Measurements from ENCODE around the gene EXD3.
"Not testable (repeated sequence)": the region's sequence is repeated elsewhere in the genome, so short reads cannot be mapped to it uniquely, and the experiment has no call there.

EXD3 gene

DNA sequence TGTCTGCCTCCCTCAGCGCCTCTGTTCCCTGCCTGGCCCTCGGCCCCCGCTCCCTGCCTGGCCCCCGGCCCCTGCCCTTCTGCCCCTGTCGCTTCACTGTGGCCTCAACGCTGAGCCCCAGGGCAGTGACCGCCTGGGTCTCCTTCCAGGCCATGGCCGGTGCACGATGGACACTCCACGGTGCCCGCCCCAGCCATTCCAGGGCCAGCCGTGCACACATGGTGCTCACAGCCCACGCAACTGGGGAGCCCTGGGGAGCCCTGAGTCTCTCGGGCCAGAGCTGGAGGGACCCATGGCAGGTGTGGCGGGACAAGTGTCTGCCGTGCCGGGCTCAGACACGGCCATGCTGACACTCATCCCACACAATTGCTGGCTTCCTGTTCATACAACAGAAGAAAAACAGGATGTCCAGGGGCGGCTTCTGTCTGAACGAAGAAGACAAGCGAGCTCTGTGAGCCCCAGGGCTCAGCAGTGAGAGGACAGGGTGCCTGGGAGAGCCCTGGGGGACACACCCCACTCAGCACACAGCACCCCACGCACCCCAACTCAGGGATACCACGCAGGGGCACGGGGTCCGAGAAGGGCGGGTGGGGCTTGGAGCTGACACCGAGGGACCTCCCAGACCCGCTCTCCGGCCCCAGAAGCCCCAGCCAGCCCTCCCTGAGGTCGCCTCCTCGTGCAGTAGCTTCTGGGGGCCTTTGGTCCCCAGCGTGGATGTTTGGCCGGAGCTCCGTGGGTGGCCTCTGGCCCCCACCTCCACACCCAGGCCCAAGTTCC, 35.7 kb downstream of the EXD3 start:
- DNase-seq (ENCODE audit: low read depth in 1 of 2, low spot score in 1 of 2) = no peak
- Histone ChIP-seq H3K27me3 (ENCODE audit: insufficient read depth, poor library complexity, severe bottlenecking) (no peaks in the 10 kb centered on the region), H3K4me3 (replicated peaks; ENCODE audit: insufficient read depth, low read length) (no peak overlapping the region), H3K27ac (replicated peaks) (no peak overlapping the region)
- TF ChIP-seq GABPA (IDR thresholded peaks at IDR 0.05; ENCODE audit: low read depth) (no peak), SPI1 (IDR thresholded peaks at IDR 0.05; ENCODE audit: borderline replicate concordance, low read depth) (no peak)

DNA sequence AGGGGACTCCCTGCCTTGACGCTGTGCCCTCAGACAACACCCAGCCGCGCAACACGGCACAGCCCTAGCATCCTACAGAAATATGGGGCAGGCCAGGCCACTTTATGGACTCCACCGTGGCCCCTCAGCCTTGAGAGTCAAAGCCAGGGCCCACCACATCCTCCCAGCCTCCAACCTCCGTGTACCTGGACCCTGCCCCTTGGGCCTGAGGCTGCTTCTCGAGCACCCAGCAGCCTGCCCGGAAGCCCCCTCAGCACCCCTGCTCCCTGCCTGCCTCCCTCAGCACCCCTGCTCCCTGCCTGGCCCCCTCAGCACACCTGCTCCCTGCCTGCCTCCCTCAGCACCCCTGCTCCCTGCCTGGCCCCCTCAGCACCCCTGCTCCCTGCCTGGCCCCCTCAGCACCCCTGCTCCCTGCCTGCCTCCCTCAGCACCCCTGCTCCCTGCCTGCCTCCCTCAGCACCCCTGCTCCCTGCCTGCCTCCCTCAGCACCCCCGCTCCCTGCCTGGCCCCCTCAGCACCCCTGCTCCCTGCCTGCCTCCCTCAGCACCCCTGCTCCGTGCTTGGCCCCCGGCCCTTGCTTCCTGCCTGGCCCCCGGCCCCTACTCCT, 36.4 kb downstream of the EXD3 start:
- not testable (repeated sequence) for H3K27me3 ChIP-seq (ENCODE audit: insufficient read depth, poor library complexity, severe bottlenecking); DNase-seq (ENCODE audit: low read depth in 1 of 2, low spot score in 1 of 2); H3K4me3 ChIP-seq (replicated peaks; ENCODE audit: insufficient read depth, low read length); H3K27ac ChIP-seq (replicated peaks)

DNA sequence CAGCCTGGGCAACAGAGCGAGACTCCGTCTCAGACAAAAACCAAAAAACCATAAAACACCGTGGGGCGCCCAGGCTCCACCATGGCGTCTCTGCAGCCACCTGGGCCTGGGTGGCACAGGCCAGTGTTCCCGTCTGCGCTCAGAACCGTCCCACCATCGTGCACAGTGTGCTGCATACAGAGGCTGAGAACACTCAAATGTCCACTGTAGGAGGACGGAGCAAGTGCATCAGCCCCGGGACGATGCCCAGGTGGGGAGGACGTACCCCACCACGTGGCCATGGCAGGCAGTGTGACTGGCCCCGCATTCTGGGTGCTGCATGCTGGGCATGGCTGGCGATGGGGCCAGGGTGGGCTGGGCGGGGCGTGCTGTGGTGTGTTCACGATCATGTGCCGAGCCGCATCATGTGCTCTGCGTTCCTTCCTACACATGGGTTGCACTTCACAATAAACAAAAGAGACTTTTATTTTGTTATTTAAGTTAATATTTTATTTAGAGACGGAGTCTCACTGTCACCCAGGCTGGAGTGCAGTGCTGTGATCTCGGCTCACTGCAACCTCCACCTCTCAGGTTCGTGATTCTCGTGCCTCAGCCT, 37.8 kb downstream of the EXD3 start:
- Histone ChIP-seq H3K27ac (replicated peaks) (no peak overlapping the region), H3K4me3 (replicated peaks; ENCODE audit: insufficient read depth, low read length) (no peak overlapping the region), H3K27me3 (ENCODE audit: insufficient read depth, poor library complexity, severe bottlenecking) (no peaks in the 10 kb centered on the region)
- no peak for DNase-seq (ENCODE audit: low read depth in 1 of 2, low spot score in 1 of 2)
- TF ChIP-seq, protein P1, sequence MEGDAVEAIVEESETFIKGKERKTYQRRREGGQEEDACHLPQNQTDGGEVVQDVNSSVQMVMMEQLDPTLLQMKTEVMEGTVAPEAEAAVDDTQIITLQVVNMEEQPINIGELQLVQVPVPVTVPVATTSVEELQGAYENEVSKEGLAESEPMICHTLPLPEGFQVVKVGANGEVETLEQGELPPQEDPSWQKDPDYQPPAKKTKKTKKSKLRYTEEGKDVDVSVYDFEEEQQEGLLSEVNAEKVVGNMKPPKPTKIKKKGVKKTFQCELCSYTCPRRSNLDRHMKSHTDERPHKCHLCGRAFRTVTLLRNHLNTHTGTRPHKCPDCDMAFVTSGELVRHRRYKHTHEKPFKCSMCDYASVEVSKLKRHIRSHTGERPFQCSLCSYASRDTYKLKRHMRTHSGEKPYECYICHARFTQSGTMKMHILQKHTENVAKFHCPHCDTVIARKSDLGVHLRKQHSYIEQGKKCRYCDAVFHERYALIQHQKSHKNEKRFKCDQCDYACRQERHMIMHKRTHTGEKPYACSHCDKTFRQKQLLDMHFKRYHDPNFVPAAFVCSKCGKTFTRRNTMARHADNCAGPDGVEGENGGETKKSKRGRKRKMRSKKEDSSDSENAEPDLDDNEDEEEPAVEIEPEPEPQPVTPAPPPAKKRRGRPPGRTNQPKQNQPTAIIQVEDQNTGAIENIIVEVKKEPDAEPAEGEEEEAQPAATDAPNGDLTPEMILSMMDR (IDR thresholded peaks at IDR 0.05; ENCODE audit: insufficient read depth, low read length) = no peak
- no peak for TF ChIP-seq GABPA (IDR thresholded peaks at IDR 0.05; ENCODE audit: low read depth)
- no peak for TF ChIP-seq POLR2AphosphoS5 (IDR thresholded peaks at IDR 0.05; ENCODE audit: low read depth)
- no peak for TF ChIP-seq SPI1 (IDR thresholded peaks at IDR 0.05; ENCODE audit: borderline replicate concordance, low read depth)
- TF ChIP-seq, protein P2, sequence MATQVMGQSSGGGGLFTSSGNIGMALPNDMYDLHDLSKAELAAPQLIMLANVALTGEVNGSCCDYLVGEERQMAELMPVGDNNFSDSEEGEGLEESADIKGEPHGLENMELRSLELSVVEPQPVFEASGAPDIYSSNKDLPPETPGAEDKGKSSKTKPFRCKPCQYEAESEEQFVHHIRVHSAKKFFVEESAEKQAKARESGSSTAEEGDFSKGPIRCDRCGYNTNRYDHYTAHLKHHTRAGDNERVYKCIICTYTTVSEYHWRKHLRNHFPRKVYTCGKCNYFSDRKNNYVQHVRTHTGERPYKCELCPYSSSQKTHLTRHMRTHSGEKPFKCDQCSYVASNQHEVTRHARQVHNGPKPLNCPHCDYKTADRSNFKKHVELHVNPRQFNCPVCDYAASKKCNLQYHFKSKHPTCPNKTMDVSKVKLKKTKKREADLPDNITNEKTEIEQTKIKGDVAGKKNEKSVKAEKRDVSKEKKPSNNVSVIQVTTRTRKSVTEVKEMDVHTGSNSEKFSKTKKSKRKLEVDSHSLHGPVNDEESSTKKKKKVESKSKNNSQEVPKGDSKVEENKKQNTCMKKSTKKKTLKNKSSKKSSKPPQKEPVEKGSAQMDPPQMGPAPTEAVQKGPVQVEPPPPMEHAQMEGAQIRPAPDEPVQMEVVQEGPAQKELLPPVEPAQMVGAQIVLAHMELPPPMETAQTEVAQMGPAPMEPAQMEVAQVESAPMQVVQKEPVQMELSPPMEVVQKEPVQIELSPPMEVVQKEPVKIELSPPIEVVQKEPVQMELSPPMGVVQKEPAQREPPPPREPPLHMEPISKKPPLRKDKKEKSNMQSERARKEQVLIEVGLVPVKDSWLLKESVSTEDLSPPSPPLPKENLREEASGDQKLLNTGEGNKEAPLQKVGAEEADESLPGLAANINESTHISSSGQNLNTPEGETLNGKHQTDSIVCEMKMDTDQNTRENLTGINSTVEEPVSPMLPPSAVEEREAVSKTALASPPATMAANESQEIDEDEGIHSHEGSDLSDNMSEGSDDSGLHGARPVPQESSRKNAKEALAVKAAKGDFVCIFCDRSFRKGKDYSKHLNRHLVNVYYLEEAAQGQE (IDR thresholded peaks at IDR 0.05; ENCODE audit: insufficient replicate concordance, low read depth) = no peak

DNA sequence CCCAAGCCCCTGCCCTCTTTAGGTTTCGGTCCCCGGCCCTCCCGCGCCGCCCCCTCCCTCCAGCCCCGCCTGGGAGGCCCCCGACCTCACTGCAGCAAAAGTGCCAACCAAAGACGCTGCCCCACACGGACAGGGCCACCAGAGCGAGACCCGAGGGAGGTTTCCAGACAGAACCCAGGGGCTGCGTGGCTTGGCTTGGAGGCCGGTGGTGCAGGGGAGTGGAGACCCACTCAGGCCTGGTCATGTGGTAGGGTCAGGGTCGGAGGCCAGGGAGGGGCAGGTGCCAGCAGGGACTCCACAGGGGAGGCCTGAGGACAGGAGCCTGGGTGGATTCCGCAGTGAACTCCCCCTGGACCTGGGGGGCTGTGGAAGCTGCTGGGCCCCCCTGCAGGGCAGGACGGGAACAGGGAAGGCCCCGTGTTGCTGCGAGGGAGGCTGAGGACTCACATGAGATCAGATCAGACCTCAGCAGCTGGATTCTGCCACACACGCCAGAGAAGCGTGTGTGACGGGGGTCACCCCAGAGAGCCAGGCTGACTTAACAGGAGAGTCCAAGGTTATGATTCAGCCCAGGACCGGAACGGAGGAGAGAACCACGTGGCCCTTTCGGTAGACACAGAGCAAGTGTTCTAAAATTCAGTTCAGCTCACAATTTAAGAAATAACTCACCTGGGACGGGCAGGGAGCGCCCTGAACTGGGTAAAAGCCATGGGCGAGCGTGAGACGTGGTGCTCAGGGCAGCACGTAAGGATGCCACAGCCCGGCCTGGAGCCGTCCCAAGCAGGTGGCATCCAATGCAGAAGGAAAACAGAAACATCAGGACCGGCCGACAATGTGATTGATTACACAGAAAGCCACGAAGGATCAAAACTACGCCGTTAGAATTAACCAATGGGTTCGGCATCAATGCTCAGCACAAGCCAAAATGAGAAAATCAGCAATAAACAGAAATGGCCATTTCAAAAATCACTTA, 38.9 kb downstream of the EXD3 start:
- no peak for DNase-seq (ENCODE audit: low read depth in 1 of 2, low spot score in 1 of 2)
- H3K27me3 ChIP-seq (ENCODE audit: insufficient read depth, poor library complexity, severe bottlenecking) = no peaks in the 10 kb centered on the region
- no peak overlapping the region for H3K4me3 ChIP-seq (replicated peaks; ENCODE audit: insufficient read depth, low read length)
- TF ChIP-seq, protein P1 (IDR thresholded peaks at IDR 0.05; ENCODE audit: insufficient read depth, low read length) = no peak
- TF ChIP-seq POLR2AphosphoS5 (IDR thresholded peaks at IDR 0.05; ENCODE audit: low read depth) (no peak), GABPA (IDR thresholded peaks at IDR 0.05; ENCODE audit: low read depth) (no peak), SPI1 (IDR thresholded peaks at IDR 0.05; ENCODE audit: borderline replicate concordance, low read depth) (no peak)
- TF ChIP-seq, protein P2 (IDR thresholded peaks at IDR 0.05; ENCODE audit: insufficient replicate concordance, low read depth) = no peak
- no peak overlapping the region for H3K27ac ChIP-seq (replicated peaks)

All from HL-60 (cell line).